Stimulated activated CD8-positive, alpha-beta memory T cell treated with anti-CD3 and anti-CD28 coated beads, Interleukin-2, amount 100 ng/mL, for 1 hour (primary cell): ENCODE data around the gene TMEM114.

Source experiments
- DNase-seq, 2 donors: peaks; one replicate each; pipeline ENCODE4 v3.0.0-alpha.2; 2020; ENCODE audit warnings: low read depth in 2 of 2

The TMEM114 gene

GRCh38 chr16:8589900-8590688 is at the start of gene TMEM114:
Gene TMEM114, minus strand, starts transcription at chr16:8590511. Its CDS starts 673 bp downstream, at chr16:8589838.
- no peak for DNase-seq

GRCh38 chr16:8639694-8640093 is 49.4 kb upstream of the TMEM114 start:
- DNase-seq, result no peak

- no peak for DNase-seq
Observed at GRCh38 chr16:8634991-8635736, 44.9 kb upstream of the TMEM114 start.

- DNase-seq, result no peak
Observed at GRCh38 chr16:8632675-8633182, 42.4 kb upstream of the TMEM114 start.

- DNase-seq, result no peak
Observed at GRCh38 chr16:8631818-8632465, 41.6 kb upstream of the TMEM114 start.

GRCh38 chr16:8631373-8631772 is 41.1 kb upstream of the TMEM114 start:
- DNase-seq, result no peak

GRCh38 chr16:8630255-8630953 is 40.1 kb upstream of the TMEM114 start:
- DNase-seq, result no peak

GRCh38 chr16:8628981-8629725 is 38.8 kb upstream of the TMEM114 start:
- no peak for DNase-seq

- no peak for DNase-seq
Observed at GRCh38 chr16:8627456-8627855, 37.1 kb upstream of the TMEM114 start.

GRCh38 chr16:8626946-8627345 is 36.6 kb upstream of the TMEM114 start:
- DNase-seq, result no peak

GRCh38 chr16:8625491-8626087 is 35.3 kb upstream of the TMEM114 start:
- no peak for DNase-seq

GRCh38 chr16:8623634-8624033 is 33.3 kb upstream of the TMEM114 start:
- no peak for DNase-seq

- DNase-seq, result no peak
Observed at GRCh38 chr16:8622315-8622656, 32.0 kb upstream of the TMEM114 start.

GRCh38 chr16:8621572-8622314 is 31.4 kb upstream of the TMEM114 start, which contains the start of gene METTL22:
Gene METTL22, plus strand, starts transcription at chr16:8621698. Its CDS starts 3,968 bp downstream, at chr16:8625666.
- peak; percentile 81 to 89 for DNase-seq

- no peak for DNase-seq
Observed at GRCh38 chr16:8621222-8621571, 30.9 kb upstream of the TMEM114 start.

- no peak for DNase-seq
Observed at GRCh38 chr16:8620535-8620934, 30.2 kb upstream of the TMEM114 start.

GRCh38 chr16:8619671-8620370 is 29.5 kb upstream of the TMEM114 start:
- DNase-seq, result no peak

GRCh38 chr16:8614435-8615029 is 24.2 kb upstream of the TMEM114 start:
- no peak for DNase-seq
